ENCODE measurements around the gene GPR108.

The GPR108 gene

GRCh38 chr19:6736169-6736916, 1.0 kb downstream of the GPR108 start:
- DNase-seq: no peak

GRCh38 chr19:6735181-6735911, 2.0 kb downstream of the GPR108 start:
- no peak for DNase-seq

GRCh38 chr19:6734096-6734696, 3.2 kb downstream of the GPR108 start:
- DNase-seq: no peak

- DNase-seq: no peak
Observed at GRCh38 chr19:6733338-6734095, 3.9 kb downstream of the GPR108 start.

GRCh38 chr19:6732803-6733337, 4.5 kb downstream of the GPR108 start:
- no peak for DNase-seq

GRCh38 chr19:6731822-6732221, 5.6 kb downstream of the GPR108 start:
- no peak for DNase-seq

- no peak for DNase-seq
Observed at GRCh38 chr19:6730941-6731670, 6.3 kb downstream of the GPR108 start.

GRCh38 chr19:6730153-6730804, 7.1 kb downstream of the GPR108 start:
- DNase-seq: no peak

GRCh38 chr19:6729573-6730152, 7.7 kb downstream of the GPR108 start:
- DNase-seq: no peak

GRCh38 chr19:6728346-6728745, 9.0 kb downstream of the GPR108 start:
- DNase-seq: no peak

- DNase-seq: no peak
Observed at GRCh38 chr19:6725513-6726231, 11.7 kb downstream of the GPR108 start.

GRCh38 chr19:6724631-6725492, 12.5 kb downstream of the GPR108 start:
- no peak for DNase-seq

GRCh38 chr19:6723738-6724137, 13.6 kb downstream of the GPR108 start:
- DNase-seq: no peak

GRCh38 chr19:6723108-6723618, 14.2 kb downstream of the GPR108 start:
- DNase-seq: no peak

GRCh38 chr19:6721773-6722172, 15.6 kb downstream of the GPR108 start:
- DNase-seq: no peak

GRCh38 chr19:6721138-6721474, 16.3 kb downstream of the GPR108 start:
- DNase-seq: no peak

- no peak for DNase-seq
Observed at GRCh38 chr19:6720369-6721137, 16.8 kb downstream of the GPR108 start, which contains the start of gene C3. Gene C3 (minus strand): TSS chr19:6720650. CDS start chr19:6720589, 61 bp downstream.

GRCh38 chr19:6719992-6720368, 17.4 kb downstream of the GPR108 start:
- no peak for DNase-seq

GRCh38 chr19:6719540-6719861, 17.9 kb downstream of the GPR108 start:
- DNase-seq: no peak
